SK-N-SH (cell line): ENCODE data around the gene NKAPL. TPM values are rescaled to one million over a fixed set of nuclear protein-coding genes. Genes with fewer than 3 reads are reported as not detected.

ENCODE experiments used
- CTCF ChIA-PET: fragments of 300-600, 350-600 bp; formaldehyde crosslinking; extraction: SDS; loops from one replicate; lab custom pipeline; 2021; lab: Yijun Ruan, JAX
- POLR2A ChIA-PET: fragments of 350-600 bp; sonication (Branson Sonifier 250); formaldehyde crosslinking; extraction: SDS; loops from one replicate; lab custom pipeline; 2020; ENCODE audit warnings: antibody characterized with exemption, inconsistent platforms; lab: Yijun Ruan, JAX
- DNase-seq: peaks from one replicate; pipeline ENCODE4 v3.0.0; 2012
- H2AFZ ChIP-seq: fragments of 200-600 bp; sonication (generic); 2 replicates; pipeline ENCODE4 v1.8.1; 2016; ENCODE audit warnings: antibody characterized with exemption, mild to moderate bottlenecking, low read depth
- H3F3A ChIP-seq: fragments of 200-600 bp; sonication (generic); replicated peaks from 2 replicates; pipeline ENCODE3; 2016; ENCODE audit warnings: antibody characterized with exemption, mild to moderate bottlenecking; ENCODE audit not compliant: insufficient read depth
- H3K27ac ChIP-seq, 2 experiments: fragments of 200-500 bp in 1 of 2; fragments of 200-600 bp in 1 of 2; sonication (Bioruptor generic) in 1 of 2; sonication (generic), shearing (Covaris generic) in 1 of 2; 2 replicates each; pipeline versions ENCODE4 v1.5.1 to v1.6.1; 2014 to 2016; ENCODE audit warnings: low read depth in 2 of 2, inconsistent platforms in 1 of 2, low read length in 1 of 2, mild to moderate bottlenecking in 1 of 2, mixed read lengths in 1 of 2
- H3K27me3 ChIP-seq: fragments of 200-600 bp; sonication (generic), shearing (Covaris generic); 2 replicates; pipeline ENCODE4 v1.6.1; 2016; ENCODE audit warnings: mixed run types; ENCODE audit not compliant: insufficient read depth
- H3K36me3 ChIP-seq, 2 experiments: fragments of 200-500 bp in 1 of 2; fragments of 200-600 bp in 1 of 2; sonication (Bioruptor generic) in 1 of 2; sonication (generic) in 1 of 2; replicated peaks in 1 of 2; 2 replicates each; pipeline versions ENCODE3 to v1.5.1; 2014 to 2016; ENCODE audit warnings: low read length in 1 of 2, mild to moderate bottlenecking in 1 of 2; ENCODE audit not compliant: insufficient read depth in 2 of 2, control insufficient read depth in 1 of 2
- H3K4me1 ChIP-seq, 2 experiments: fragments of 200-500 bp in 1 of 2; fragments of 200-600 bp in 1 of 2; sonication (Bioruptor generic) in 1 of 2; sonication (generic), shearing (Covaris generic) in 1 of 2; 2 replicates each; pipeline versions ENCODE4 v1.5.1 to v1.6.1; 2014 to 2016; ENCODE audit warnings: low read depth in 1 of 2, low read length in 1 of 2, mixed run types in 1 of 2; ENCODE audit not compliant: insufficient read depth in 2 of 2, control insufficient read depth in 1 of 2
- H3K4me2 ChIP-seq: fragments of 200-600 bp; sonication (generic), shearing (Covaris generic); 2 replicates; pipeline ENCODE4 v1.6.1; 2017; ENCODE audit warnings: mixed run types
- H3K4me3 ChIP-seq, 2 experiments: fragments of 200-500 bp in 1 of 2; fragments of 200-600 bp in 1 of 2; sonication (Bioruptor generic) in 1 of 2; sonication (generic), shearing (Covaris generic) in 1 of 2; 2 replicates each; pipeline versions ENCODE4 v1.5.1 to v1.8.1; 2014 to 2016; ENCODE audit warnings: low read depth in 2 of 2, inconsistent platforms in 1 of 2, low read length in 1 of 2, mild to moderate bottlenecking in 1 of 2, mixed read lengths in 1 of 2, moderate library complexity in 1 of 2
- H3K79me2 ChIP-seq: fragments of 200-600 bp; sonication (generic); 2 replicates; pipeline ENCODE4 v1.8.1; 2017; ENCODE audit warnings: mild to moderate bottlenecking; ENCODE audit not compliant: insufficient read depth
- H3K9ac ChIP-seq: fragments of 200-600 bp; sonication (generic); 2 replicates; pipeline ENCODE4 v1.6.1; 2017; ENCODE audit warnings: mixed run types
- H3K9me2 ChIP-seq: fragments of 200-600 bp; sonication (generic); 2 replicates; pipeline ENCODE4 v1.6.1; 2017; ENCODE audit warnings: mixed run types
- H3K9me3 ChIP-seq: fragments of 200-600 bp; sonication (generic); 2 replicates; pipeline ENCODE4 v1.6.1; 2017; ENCODE audit warnings: mixed run types, mild to moderate bottlenecking, moderate library complexity
- H4K20me1 ChIP-seq: fragments of 200-600 bp; sonication (generic); 2 replicates; pipeline ENCODE4 v1.6.1; 2017; ENCODE audit warnings: mild to moderate bottlenecking, mixed run types; ENCODE audit not compliant: insufficient read depth
- CHD2 ChIP-seq: fragments of 150-350 bp; IDR thresholded peaks from 2 replicates; pipeline ENCODE4 v1.6.1; 2018; ENCODE audit warnings: low read length; ENCODE audit not compliant: partially characterized antibody
- FOSL2 ChIP-seq: IDR thresholded peaks from 2 replicates; pipeline ENCODE4 v1.4.0; 2012; ENCODE audit warnings: low read depth, mild to moderate bottlenecking, moderate library complexity, borderline replicate concordance
- FOXJ3 ChIP-seq: sonication (generic); formaldehyde crosslinking; IDR thresholded peaks from 2 replicates; pipeline ENCODE4 v1.5.1; 2020; ENCODE audit warnings: mild to moderate bottlenecking, missing genetic modification reagents
- FOXM1 ChIP-seq: IDR thresholded peaks from 2 replicates; pipeline ENCODE4 v1.4.0; 2012; ENCODE audit warnings: low read depth, mild to moderate bottlenecking
- GATA2 ChIP-seq: sonication (generic); formaldehyde crosslinking; IDR thresholded peaks from 2 replicates; pipeline ENCODE4 v1.5.0; 2020; ENCODE audit warnings: mild to moderate bottlenecking, missing genetic modification reagents
- JUND ChIP-seq: IDR thresholded peaks from 2 replicates; pipeline ENCODE4 v1.4.0; 2012
- MEF2A ChIP-seq: IDR thresholded peaks from 2 replicates; pipeline ENCODE4 v1.4.0; 2012; ENCODE audit warnings: low read depth, borderline replicate concordance
- MXI1 ChIP-seq: IDR thresholded peaks from 2 replicates; pipeline ENCODE4 v1.6.1; 2012; ENCODE audit warnings: mild to moderate bottlenecking, low read depth, low read length, improper control_type of control experiment
- NRF1 ChIP-seq: IDR thresholded peaks from 2 replicates; pipeline ENCODE4 v1.6.1; 2012; ENCODE audit warnings: low read depth, mild to moderate bottlenecking, low read length
- RCOR1 ChIP-seq: fragments of 150-350 bp; IDR thresholded peaks from 2 replicates; pipeline ENCODE4 v1.6.1; 2017; ENCODE audit warnings: antibody characterized with exemption, low read length
- RXRA ChIP-seq: IDR thresholded peaks from 2 replicates; pipeline ENCODE4 v1.4.0; 2012; ENCODE audit warnings: low read depth, mild to moderate bottlenecking, borderline replicate concordance
- SIN3A ChIP-seq: IDR thresholded peaks from 2 replicates; pipeline ENCODE4 v1.6.1; 2012; ENCODE audit warnings: low read depth, mild to moderate bottlenecking, low read length, moderate library complexity, borderline replicate concordance
- TAF1 ChIP-seq: IDR thresholded peaks from 2 replicates; pipeline ENCODE4 v1.6.1; 2012; ENCODE audit warnings: low read depth, mild to moderate bottlenecking, low read length, moderate library complexity, borderline replicate concordance
- TEAD4 ChIP-seq: IDR thresholded peaks from 2 replicates; pipeline ENCODE4 v1.4.0; 2012; ENCODE audit warnings: mild to moderate bottlenecking, borderline replicate concordance; ENCODE audit not compliant: insufficient read depth
- WGBS: methylation state at CpG from one replicate; pipeline ENCODE4 v1.1.6; 2017; ENCODE audit warnings: low lambda C conversion rate; 5-methylcytosine and 5-hydroxymethylcytosine counted together
- polyA plus RNA-seq, 3 experiments: library from polyadenylated mRNA; depleted of rRNA; stranded (reverse); fragments of >200 nt; gene quantifications; 2 replicates each; pipeline ENCODE4 v1.2.3, GENCODE V29; 2012
- TF ChIP-seq, protein P1 (sequence below): IDR thresholded peaks from 2 replicates; pipeline ENCODE4; 2012
- TF ChIP-seq, protein P2 (sequence below): IDR thresholded peaks from 2 replicates; pipeline ENCODE4 v1.6.1; 2012; ENCODE audit warnings: mild to moderate bottlenecking, low read depth, low read length, moderate library complexity
- TF ChIP-seq, protein P3 (sequence below): fragments of 150-350 bp; IDR thresholded peaks from 2 replicates; pipeline ENCODE4 v1.6.1; 2017; ENCODE audit warnings: antibody characterized with exemption, low read length, low read depth, borderline replicate concordance
- TF ChIP-seq, protein P4 (sequence below): fragments of 200-600 bp; sonication (generic); IDR thresholded peaks from 2 replicates; pipeline ENCODE4 v1.6.1; 2017; ENCODE audit warnings: antibody characterized with exemption, mild to moderate bottlenecking, moderate library complexity

NKAPL gene
- polyA plus RNA-seq, 1 of the 3 experiments (the other 2 are of a cell fraction) = not detected

DNA sequence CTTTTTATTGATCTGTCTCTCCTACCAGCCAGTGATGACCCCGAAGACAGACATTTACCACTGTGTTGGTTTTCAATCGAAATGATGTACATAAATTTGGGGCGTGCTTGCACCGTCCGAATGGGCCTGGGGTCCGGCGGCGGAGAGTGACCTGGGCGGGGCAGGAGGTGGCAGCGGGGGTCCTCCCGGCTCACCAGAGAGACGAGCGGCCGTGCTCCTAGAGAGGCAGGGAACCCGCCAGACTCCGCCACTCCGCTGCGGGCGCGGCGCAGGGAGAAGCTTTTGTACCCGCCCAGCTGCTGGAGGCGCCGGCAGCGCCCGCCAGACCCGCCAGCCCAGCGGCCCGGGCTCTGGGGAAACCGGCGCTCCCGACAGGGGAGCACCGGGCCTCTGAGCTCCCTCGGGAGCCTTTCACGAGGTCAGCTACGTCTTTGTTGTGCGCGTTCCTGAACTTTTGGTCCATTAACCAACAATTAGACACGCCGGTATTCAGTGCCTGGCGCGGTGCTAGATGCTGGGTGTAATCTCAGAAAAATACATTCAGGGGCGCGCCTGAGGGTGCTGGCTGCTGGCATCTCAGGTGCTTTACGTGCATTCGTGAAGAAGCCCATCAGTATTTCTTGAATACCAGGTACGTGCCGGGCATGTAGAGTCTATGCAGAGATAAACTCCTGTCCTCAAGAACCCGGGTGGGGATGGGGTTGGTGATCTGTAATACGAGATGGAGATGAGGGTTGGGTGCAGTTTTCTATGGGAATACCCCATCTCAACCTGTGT, 22.4 kb downstream of the NKAPL start, which contains the start of gene PGBD1 (continued):
- TF ChIP-seq TAF1 (peak; percentile 90), CHD2 (no peak), MXI1 (peak; percentile 68; the same call in 1 of the 2 replicates), FOXM1 (no peak), RCOR1 (no peak), RXRA (no peak), SIN3A (peak; percentile 91; the same call in 1 of the 2 replicates), TEAD4 (no peak), JUND (no peak), FOSL2 (no peak), FOXJ3 (CRISPR knock-in tag) (no peak), MEF2A (no peak)
- TF ChIP-seq, protein P1, sequence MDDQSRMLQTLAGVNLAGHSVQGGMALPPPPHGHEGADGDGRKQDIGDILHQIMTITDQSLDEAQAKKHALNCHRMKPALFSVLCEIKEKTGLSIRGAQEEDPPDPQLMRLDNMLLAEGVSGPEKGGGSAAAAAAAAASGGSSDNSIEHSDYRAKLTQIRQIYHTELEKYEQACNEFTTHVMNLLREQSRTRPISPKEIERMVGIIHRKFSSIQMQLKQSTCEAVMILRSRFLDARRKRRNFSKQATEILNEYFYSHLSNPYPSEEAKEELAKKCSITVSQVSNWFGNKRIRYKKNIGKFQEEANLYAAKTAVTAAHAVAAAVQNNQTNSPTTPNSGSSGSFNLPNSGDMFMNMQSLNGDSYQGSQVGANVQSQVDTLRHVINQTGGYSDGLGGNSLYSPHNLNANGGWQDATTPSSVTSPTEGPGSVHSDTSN = no peak

DNA sequence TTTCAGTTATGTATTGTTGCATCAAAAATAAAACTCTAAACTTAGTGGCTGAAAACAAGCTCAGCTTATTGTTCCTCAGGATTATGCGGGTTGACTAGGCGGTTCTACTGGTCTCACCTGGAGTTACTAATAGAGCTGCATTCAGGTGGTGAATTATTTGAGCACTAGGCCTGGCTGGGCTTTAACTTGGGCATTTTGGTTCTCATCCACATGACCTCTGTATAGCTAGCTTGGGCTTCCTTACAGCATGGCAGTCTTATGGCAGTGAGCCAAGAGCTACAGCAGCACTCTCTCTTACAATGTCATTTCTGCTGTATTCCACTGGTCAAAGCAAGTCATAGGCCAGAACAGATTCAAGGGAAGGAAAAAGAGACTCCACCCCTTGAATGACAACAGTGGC, 23.8 kb downstream of the NKAPL start:
- ChIA-PET CTCF (interaction anchor here (0.9 to 1.2 kb wide), 2 partner anchors 65 to 73 kb away, joined by 3 to 4 read pairs; no protein-coding TSS in a partner anchor), POLR2A (interaction anchor here (1.7 to 2.6 kb wide), 2 partner anchors 16 to 53 kb away, joined by 5 to 14 read pairs; partner anchors contain the start of genes ZSCAN26 and ZSCAN31)
- no peak for DNase-seq
- H3K4me1 ChIP-seq = peaks cover 0 to 7% of the 10 kb centered on the region in 2 experiments; a peak in 2 of 4 replicates
- no peaks in the 10 kb centered on the region for H3K27me3 ChIP-seq
- H4K20me1 ChIP-seq = no peaks in the 10 kb centered on the region
- no peak overlapping the region for H3K27ac ChIP-seq
- peaks cover 22% of the 10 kb centered on the region; the same call in 1 of the 2 replicates for H3K79me2 ChIP-seq
- whole genome bisulfite sequencing = 100% methylated on average over 2 of the region's 2 CpGs
- no peaks in the 10 kb centered on the region for H3K9me3 ChIP-seq
- H3K9me2 ChIP-seq = no peaks in the 10 kb centered on the region
- no peak overlapping the region for H3K9ac ChIP-seq
- peaks cover 4% of the 10 kb centered on the region for H3F3A ChIP-seq
- TF ChIP-seq FOXM1 (no peak), NRF1 (no peak), GATA2 (CRISPR knock-in tag) (no peak), RXRA (no peak)
- TF ChIP-seq, protein P2, sequence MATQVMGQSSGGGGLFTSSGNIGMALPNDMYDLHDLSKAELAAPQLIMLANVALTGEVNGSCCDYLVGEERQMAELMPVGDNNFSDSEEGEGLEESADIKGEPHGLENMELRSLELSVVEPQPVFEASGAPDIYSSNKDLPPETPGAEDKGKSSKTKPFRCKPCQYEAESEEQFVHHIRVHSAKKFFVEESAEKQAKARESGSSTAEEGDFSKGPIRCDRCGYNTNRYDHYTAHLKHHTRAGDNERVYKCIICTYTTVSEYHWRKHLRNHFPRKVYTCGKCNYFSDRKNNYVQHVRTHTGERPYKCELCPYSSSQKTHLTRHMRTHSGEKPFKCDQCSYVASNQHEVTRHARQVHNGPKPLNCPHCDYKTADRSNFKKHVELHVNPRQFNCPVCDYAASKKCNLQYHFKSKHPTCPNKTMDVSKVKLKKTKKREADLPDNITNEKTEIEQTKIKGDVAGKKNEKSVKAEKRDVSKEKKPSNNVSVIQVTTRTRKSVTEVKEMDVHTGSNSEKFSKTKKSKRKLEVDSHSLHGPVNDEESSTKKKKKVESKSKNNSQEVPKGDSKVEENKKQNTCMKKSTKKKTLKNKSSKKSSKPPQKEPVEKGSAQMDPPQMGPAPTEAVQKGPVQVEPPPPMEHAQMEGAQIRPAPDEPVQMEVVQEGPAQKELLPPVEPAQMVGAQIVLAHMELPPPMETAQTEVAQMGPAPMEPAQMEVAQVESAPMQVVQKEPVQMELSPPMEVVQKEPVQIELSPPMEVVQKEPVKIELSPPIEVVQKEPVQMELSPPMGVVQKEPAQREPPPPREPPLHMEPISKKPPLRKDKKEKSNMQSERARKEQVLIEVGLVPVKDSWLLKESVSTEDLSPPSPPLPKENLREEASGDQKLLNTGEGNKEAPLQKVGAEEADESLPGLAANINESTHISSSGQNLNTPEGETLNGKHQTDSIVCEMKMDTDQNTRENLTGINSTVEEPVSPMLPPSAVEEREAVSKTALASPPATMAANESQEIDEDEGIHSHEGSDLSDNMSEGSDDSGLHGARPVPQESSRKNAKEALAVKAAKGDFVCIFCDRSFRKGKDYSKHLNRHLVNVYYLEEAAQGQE = no peak
- TF ChIP-seq, protein P3, sequence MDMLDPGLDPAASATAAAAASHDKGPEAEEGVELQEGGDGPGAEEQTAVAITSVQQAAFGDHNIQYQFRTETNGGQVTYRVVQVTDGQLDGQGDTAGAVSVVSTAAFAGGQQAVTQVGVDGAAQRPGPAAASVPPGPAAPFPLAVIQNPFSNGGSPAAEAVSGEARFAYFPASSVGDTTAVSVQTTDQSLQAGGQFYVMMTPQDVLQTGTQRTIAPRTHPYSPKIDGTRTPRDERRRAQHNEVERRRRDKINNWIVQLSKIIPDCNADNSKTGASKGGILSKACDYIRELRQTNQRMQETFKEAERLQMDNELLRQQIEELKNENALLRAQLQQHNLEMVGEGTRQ = no peak
- TF ChIP-seq, protein P4, sequence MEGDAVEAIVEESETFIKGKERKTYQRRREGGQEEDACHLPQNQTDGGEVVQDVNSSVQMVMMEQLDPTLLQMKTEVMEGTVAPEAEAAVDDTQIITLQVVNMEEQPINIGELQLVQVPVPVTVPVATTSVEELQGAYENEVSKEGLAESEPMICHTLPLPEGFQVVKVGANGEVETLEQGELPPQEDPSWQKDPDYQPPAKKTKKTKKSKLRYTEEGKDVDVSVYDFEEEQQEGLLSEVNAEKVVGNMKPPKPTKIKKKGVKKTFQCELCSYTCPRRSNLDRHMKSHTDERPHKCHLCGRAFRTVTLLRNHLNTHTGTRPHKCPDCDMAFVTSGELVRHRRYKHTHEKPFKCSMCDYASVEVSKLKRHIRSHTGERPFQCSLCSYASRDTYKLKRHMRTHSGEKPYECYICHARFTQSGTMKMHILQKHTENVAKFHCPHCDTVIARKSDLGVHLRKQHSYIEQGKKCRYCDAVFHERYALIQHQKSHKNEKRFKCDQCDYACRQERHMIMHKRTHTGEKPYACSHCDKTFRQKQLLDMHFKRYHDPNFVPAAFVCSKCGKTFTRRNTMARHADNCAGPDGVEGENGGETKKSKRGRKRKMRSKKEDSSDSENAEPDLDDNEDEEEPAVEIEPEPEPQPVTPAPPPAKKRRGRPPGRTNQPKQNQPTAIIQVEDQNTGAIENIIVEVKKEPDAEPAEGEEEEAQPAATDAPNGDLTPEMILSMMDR = no peak
- H2AFZ ChIP-seq = no peak overlapping the region
- no peak overlapping the region for H3K4me2 ChIP-seq
- H3K4me3 ChIP-seq = peak overlapping the region in 1 of 2 experiments; percentile 93; a peak in 1 of 4 replicates
- peaks cover 32 to 44% of the 10 kb centered on the region in 2 experiments for H3K36me3 ChIP-seq
